Brain microvascular endothelial cell (primary cell): Measurements from ENCODE around the gene RBFOX2.

Experiments
- DNase-seq: peaks from one replicate; pipeline ENCODE4 v3.0.0-alpha.2; 2020
- H3K27ac ChIP-seq: fragments of 250-450 bp; sonication (Bioruptor Pico); 2 replicates; pipeline ENCODE4 v1.5.1; 2020; ENCODE audit warnings: mild to moderate bottlenecking, moderate library complexity
- H3K27me3 ChIP-seq: fragments of 250-450 bp; sonication (Bioruptor Pico); replicated peaks from 2 replicates; pipeline ENCODE4 v1.5.1; 2020; ENCODE audit warnings: mild to moderate bottlenecking
- H3K36me3 ChIP-seq: fragments of 250-450 bp; sonication (Bioruptor Pico); replicated peaks from 2 replicates; pipeline ENCODE4 v1.5.1; 2020; ENCODE audit warnings: mild to moderate bottlenecking
- H3K4me3 ChIP-seq: 2 replicates; pipeline ENCODE4 v1.5.1; 2011; ENCODE audit warnings: low read depth, mild to moderate bottlenecking, control low read depth, low read length, moderate library complexity
- CTCF ChIP-seq: IDR thresholded peaks from 2 replicates; pipeline ENCODE4 v1.5.1; 2011; ENCODE audit warnings: low read depth, mild to moderate bottlenecking, moderate library complexity, low read length, control low read depth, inconsistent platforms; ENCODE audit errors: missing control alignments
- in situ Hi-C: cut with HindIII; loops from 2 replicates; pipeline ENCODE4 v1.10.0; 2017; ENCODE audit warnings: low sequenced_read_pairs, low pct_ligation_motif_present

RBFOX2 gene

GRCh38 chr22:36008565-36008964 lies 20.1 kb downstream of the RBFOX2 start:
- in situ Hi-C loops = no loop called here
- peak overlapping the region; percentile 48 for H3K27ac ChIP-seq
- no peaks in the 10 kb centered on the region for H3K27me3 ChIP-seq
- no peaks in the 10 kb centered on the region for H3K36me3 ChIP-seq
- no peak for TF ChIP-seq CTCF
- no peak for DNase-seq
- no peak overlapping the region for H3K4me3 ChIP-seq

GRCh38 chr22:36008131-36008530 lies 20.5 kb downstream of the RBFOX2 start:
- H3K4me3 ChIP-seq = no peak overlapping the region
- DNase-seq = no peak
- no peak overlapping the region for H3K27ac ChIP-seq
- no peaks in the 10 kb centered on the region for H3K36me3 ChIP-seq
- in situ Hi-C loops = no loop called here
- TF ChIP-seq CTCF = no peak
- H3K27me3 ChIP-seq = no peaks in the 10 kb centered on the region

GRCh38 chr22:36003972-36004674 lies 24.5 kb downstream of the RBFOX2 start:
- DNase-seq = no peak
- Histone ChIP-seq H3K4me3 (no peak overlapping the region), H3K36me3 (no peaks in the 10 kb centered on the region), H3K27me3 (no peaks in the 10 kb centered on the region), H3K27ac (no peak overlapping the region)
- TF ChIP-seq CTCF = no peak
- in situ Hi-C loops = no loop called here

GRCh38 chr22:36002718-36003260 lies 25.8 kb downstream of the RBFOX2 start:
- in situ Hi-C loops = no loop called here
- H3K36me3 ChIP-seq = no peaks in the 10 kb centered on the region
- no peaks in the 10 kb centered on the region for H3K27me3 ChIP-seq
- DNase-seq = no peak
- no peak overlapping the region for H3K27ac ChIP-seq
- TF ChIP-seq CTCF = no peak
- H3K4me3 ChIP-seq = no peak overlapping the region

- TF ChIP-seq CTCF = no peak
- Histone ChIP-seq H3K27ac (no peak overlapping the region), H3K36me3 (no peaks in the 10 kb centered on the region), H3K4me3 (no peak overlapping the region), H3K27me3 (no peaks in the 10 kb centered on the region)
- no peak for DNase-seq
- in situ Hi-C loops = no loop called here
Measured at GRCh38 chr22:36002084-36002483, 26.5 kb downstream of the RBFOX2 start.

GRCh38 chr22:35998748-35999147 lies 29.9 kb downstream of the RBFOX2 start:
- no peak for TF ChIP-seq CTCF
- in situ Hi-C loops = no loop called here
- Histone ChIP-seq H3K27ac (no peak overlapping the region), H3K27me3 (no peaks in the 10 kb centered on the region), H3K36me3 (no peaks in the 10 kb centered on the region), H3K4me3 (no peak overlapping the region)
- DNase-seq = no peak
